Measurements from ENCODE around the gene CD28. TPM values are rescaled to one million over a fixed set of nuclear protein-coding genes. Genes with fewer than 3 reads are reported as not detected.
"Not testable (repeated sequence)": the region's sequence is repeated elsewhere in the genome, so short reads cannot be mapped to it uniquely, and the experiment has no call there.

The CD28 gene
- polyA plus RNA-seq, 12 donors: 2.8 to 7.3 (median 3.8) TPM; not detected in 1

DNA sequence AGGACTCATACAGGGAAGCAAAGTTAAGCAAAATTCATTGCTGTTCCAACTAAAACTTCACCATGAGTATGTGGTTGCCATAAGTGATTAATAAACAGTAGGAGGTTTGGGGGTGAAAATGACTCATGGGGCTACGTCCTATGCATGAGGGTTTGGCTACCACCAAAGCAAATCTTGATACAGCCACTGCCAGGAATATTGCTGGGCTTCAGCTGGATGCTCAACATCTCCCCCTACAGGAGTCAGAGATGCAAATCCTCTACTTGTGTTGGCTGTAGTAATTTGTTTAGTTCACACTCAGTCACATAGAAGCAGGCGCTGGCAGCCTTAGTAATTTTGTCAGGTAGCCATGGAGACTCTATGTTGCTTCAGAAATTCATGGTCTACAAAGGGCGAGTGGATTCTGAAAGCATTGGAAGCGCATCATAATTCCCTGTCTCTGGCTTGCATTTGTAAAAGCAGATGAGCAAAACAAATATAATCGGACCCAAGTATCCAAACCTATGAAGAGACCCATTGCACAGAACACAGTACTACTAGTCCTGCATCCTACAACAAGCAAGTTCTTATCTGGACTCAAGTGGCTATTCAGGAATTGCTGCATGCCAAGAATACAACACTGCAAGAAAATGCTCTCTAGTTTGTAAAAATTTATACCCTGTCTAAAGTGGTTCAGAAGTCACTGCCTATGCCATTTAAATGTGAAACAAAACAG is 76.0 kb downstream of the CD28 start:
- DNase-seq: no peak

DNA sequence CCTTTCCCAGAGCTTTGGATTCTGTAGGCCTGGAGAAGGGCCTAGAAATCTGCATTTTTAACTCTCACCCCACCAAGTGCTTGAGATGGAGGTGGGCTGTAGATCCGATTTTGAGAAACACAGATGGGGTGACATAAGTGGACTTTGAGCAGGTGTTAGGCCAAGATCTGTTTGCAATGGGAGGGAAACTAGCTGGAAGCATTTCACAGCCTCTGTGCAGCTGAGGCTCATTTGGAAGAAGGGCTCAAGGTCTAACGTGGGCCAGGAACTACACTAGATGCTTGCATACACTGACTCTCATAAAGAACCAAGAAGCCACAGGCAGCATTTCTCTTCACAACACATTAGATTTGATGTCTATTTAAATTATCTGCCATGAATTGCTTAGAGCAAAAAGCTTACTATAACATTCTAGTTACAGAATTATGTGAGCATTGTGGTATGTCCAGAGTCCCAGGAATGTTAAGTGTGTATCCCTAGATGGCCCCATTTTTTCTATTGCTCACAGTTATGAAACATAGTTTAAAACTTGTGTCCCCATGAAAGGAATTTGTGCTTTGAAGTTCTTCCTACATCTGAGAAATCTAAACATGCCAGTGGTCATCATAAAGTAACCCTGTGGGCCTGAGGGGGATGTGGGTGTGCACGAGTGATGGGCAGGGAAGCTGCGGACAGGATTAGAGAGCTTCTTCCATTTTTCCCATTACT is 77.2 kb downstream of the CD28 start:
- DNase-seq: peak; percentile 57

DNA sequence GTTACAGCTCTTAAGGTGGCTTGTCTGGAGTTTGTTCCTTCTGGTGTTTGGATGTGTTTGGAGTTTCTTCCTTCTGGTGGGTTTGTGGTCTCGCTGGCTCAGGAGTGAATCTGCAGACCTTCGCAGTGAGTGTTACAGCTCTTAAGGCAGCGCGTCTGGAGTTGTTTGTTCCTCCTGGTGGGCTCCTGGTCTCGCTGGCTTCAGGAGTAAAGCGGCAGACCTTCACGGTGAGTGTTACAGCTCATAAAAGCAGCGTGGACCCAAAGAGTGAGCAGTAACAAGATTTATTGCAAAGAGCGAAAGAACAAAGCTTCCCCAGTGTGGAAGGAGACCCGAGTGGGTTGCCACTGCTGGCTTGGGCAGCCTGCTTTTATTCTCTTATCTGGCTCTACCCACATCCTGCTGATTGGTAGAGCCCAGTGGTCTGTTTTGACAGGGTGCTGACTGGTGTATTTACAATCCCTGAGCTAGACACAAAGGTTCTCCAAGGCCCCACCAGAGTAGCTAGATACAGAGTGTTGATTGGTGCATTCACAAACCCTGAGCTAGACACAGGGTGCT is 78.4 kb downstream of the CD28 start:
- not testable (repeated sequence) for DNase-seq

GRCh38 chr2:203785391-203786110 is 79.1 kb downstream of the CD28 start:
- not testable (repeated sequence) for DNase-seq

DNA sequence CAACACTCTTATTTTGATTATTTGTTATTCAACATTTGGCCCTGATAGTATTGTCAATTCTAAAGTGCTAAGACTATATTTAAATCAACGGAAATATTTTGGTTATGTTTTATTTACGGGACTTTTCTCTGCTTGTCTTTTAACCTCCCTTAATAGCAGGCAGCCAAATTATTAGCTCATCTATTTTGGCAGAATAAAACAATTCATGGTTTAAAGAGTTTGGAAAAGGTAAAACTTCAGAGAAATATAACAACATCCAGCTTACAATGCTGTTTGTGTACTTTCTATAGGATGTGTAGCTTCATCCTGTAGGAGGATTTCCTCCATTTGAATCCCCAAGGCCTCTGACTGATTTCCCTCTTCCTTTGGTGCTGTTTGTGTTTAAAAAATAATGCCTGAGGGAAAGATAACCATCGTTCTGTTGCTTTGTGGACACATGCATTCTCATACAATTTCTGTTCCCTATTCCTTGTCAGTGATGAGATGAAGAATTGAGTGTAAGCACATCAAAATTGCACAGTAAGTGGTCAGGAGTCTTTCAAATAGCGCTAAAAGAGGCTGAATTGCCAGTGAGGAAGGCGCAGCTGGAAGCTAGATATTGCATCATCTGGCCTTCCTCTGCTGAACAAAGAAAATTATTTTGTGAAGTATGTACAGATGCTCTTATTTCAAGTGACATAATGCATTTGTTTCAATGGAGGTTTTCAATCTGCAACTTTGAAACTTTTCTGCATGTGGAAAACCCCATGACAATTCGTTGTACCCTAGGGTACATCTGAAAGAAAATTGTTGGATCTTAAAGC is 80.3 kb downstream of the CD28 start:
- DNase-seq: peak; percentile 93

- DNase-seq: no peak
These were observed 81.5 kb downstream of the CD28 start for GRCh38 chr2:203787979-203788378.

Other genes starting within 250 kb of the CD28 start
- gene RAPH1, start 171.3 kb upstream of the CD28 start, polyA plus RNA-seq (ENCODE audit: insufficient read length in 12 of 12): 10 to 100 TPM in 11 of 12 donors, not detected in 1; 26.7 to 48.8 (median 35.9) TPM
- gene CTLA4, start 161.1 kb downstream of the CD28 start, polyA plus RNA-seq (ENCODE audit: insufficient read length in 12 of 12): 1 to 10 TPM in 2 of 12 donors, under 1 TPM in 8, not detected in 2; 0.09 to 1.4 (median 0.34) TPM
- under 1 TPM in 3 of 12 donors, not detected in 9; 0.20 to 0.50 (median 0.26) TPM for gene ICOS, start 230.1 kb downstream of the CD28 start, polyA plus RNA-seq (ENCODE audit: insufficient read length in 12 of 12)